ENCODE results near the gene CCDC40. TPM values are rescaled to one million over a fixed set of nuclear protein-coding genes. Genes with fewer than 3 reads are reported as not detected.
A peak's percentile ranks its signal among the peaks of the same experiment; 100 is the strongest.

The CCDC40 gene
- total and polyA plus RNA-seq, 9 of the 15 experiments (the other 6 are each of a cell fraction or from before 2014, with no cell fraction given) = 0.07 to 0.33 TPM; not detected in 7

DNA sequence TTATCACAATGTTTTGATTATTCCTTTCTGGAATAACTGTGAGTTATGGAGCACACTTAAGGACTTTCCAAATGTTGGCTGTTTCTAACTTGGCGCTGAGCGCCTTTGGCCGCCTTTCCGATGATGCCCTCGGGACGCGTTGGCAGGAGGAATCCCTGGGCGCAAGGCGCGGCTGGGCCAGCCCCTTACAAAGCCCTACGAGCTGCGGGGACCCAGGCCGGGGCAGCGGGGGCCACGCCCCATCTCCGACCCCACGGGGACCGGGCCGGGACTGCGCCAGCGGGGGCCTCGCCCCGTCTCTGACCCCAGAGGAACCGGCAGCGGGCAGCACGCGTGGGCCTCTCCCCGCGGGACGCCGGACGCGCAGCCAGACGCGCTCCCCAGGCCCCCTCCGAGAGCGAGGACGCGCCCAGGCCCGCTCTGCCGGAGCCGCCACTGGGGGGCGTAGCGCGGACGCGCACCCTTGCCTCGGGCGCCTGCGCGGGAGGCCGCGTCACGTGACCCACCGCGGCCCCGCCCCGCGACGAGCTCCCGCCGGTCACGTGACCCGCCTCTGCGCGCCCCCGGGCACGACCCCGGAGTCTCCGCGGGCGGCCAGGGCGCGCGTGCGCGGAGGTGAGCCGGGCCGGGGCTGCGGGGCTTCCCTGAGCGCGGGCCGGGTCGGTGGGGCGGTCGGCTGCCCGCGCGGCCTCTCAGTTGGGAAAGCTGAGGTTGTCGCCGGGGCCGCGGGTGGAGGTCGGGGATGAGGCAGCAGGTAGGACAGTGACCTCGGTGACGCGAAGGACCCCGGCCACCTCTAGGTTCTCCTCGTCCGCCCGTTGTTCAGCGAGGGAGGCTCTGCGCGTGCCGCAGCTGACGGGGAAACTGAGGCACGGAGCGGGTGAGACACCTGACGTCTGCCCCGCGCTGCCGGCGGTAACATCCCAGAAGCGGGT lies 64.8 kb downstream of the CCDC40 start, which contains the start of gene GAA (continued):
- no peak for TF ChIP-seq XRCC3 (IDR thresholded peaks at IDR 0.05)
- TF ChIP-seq, protein P1, sequence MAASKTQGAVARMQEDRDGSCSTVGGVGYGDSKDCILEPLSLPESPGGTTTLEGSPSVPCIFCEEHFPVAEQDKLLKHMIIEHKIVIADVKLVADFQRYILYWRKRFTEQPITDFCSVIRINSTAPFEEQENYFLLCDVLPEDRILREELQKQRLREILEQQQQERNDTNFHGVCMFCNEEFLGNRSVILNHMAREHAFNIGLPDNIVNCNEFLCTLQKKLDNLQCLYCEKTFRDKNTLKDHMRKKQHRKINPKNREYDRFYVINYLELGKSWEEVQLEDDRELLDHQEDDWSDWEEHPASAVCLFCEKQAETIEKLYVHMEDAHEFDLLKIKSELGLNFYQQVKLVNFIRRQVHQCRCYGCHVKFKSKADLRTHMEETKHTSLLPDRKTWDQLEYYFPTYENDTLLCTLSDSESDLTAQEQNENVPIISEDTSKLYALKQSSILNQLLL (CRISPR knock-in tag; IDR thresholded peaks at IDR 0.05; ENCODE audit: borderline replicate concordance) = no peak
- 0 out of 2 replicates have a peak, but pooled peaks have one; percentile 69 for TF ChIP-seq NR2F6 (CRISPR knock-in tag; IDR thresholded peaks at IDR 0.05)
- TF ChIP-seq CHCHD3 (CRISPR knock-in tag; IDR thresholded peaks at IDR 0.05) = no peak
- TF ChIP-seq NFE2L1 (tag; IDR thresholded peaks at IDR 0.05; ENCODE audit: borderline replicate concordance, low read depth) = no peak
- peak; percentile 82 for TF ChIP-seq GMEB1 (CRISPR knock-in tag; IDR thresholded peaks at IDR 0.05)
- peak; percentile 35 for TF ChIP-seq FIP1L1 (IDR thresholded peaks at IDR 0.05; ENCODE audit: low read depth, low read length, poor library complexity, severe bottlenecking)
- no peak for TF ChIP-seq HEY1 (CRISPR knock-in tag; IDR thresholded peaks at IDR 0.05; ENCODE audit: borderline replicate concordance)
- TF ChIP-seq PTTG1 (tag; IDR thresholded peaks at IDR 0.05; ENCODE audit: low read depth) = no peak
- no peak for TF ChIP-seq ZNF133 (CRISPR knock-in tag; IDR thresholded peaks at IDR 0.05)
- no peak for TF ChIP-seq ZNF551 (CRISPR knock-in tag; IDR thresholded peaks at IDR 0.05)
- no peak for TF ChIP-seq NFXL1 (CRISPR knock-in tag; IDR thresholded peaks at IDR 0.05)
- TF ChIP-seq ZNF644 (tag; IDR thresholded peaks at IDR 0.05; ENCODE audit: low read depth) = no peak
- no peak for TF ChIP-seq MYNN (IDR thresholded peaks at IDR 0.05)
- no peak for TF ChIP-seq MYNN (CRISPR knock-in tag; IDR thresholded peaks at IDR 0.05)
- TF ChIP-seq ZNF384 (IDR thresholded peaks at IDR 0.05; ENCODE audit: low read depth, low read length) = no peak
- no peak for TF ChIP-seq ZFP36 (IDR thresholded peaks at IDR 0.05; ENCODE audit: low read depth, low read length, partially characterized antibody)
- TF ChIP-seq ZNF696 (CRISPR knock-in tag; conservative IDR thresholded peaks at IDR 0.05) = no peak
- TF ChIP-seq MTF1 (CRISPR knock-in tag; IDR thresholded peaks at IDR 0.05; ENCODE audit: borderline replicate concordance) = no peak
- peak in 2 of 3 experiments; percentile 42 to 64 for TF ChIP-seq YY1 (IDR thresholded peaks at IDR 0.05; ENCODE audit: borderline replicate concordance in 1 of 3, control insufficient read depth in 1 of 3, extremely low read depth in 1 of 3, insufficient read depth in 3 of 3, insufficient read length in 1 of 3, insufficient replicate concordance in 2 of 3, low read depth in 1 of 3, low read length in 2 of 3)
- TF ChIP-seq SMARCC2 (IDR thresholded peaks at IDR 0.05; ENCODE audit: low read depth) = no peak
- TF ChIP-seq CEBPG (CRISPR knock-in tag; IDR thresholded peaks at IDR 0.05) = no peak
- no peak for TF ChIP-seq CEBPG (tag; conservative IDR thresholded peaks at IDR 0.05 in 1 of 2, IDR thresholded peaks at IDR 0.05 in 1 of 2)
- no peak; the same call in 1 of the 2 replicates for TF ChIP-seq TFAP4 (CRISPR knock-in tag; IDR thresholded peaks at IDR 0.05; ENCODE audit: borderline replicate concordance)

Data from K562 (cell line).